GM18517 (cell line): ENCODE results near the gene HEPHL1.
"Not testable (repeated sequence)": the region's sequence is repeated elsewhere in the genome, so short reads cannot be mapped to it uniquely, and the experiment has no call there.

Source experiments
- ATAC-seq: cut with Tn5 transposase; IDR thresholded peaks from one replicate; pipeline ENCODE4 v1.9.1; 2021; ENCODE audit warnings: mild to moderate bottlenecking, moderate library complexity; ENCODE audit not compliant: unreplicated experiment

HEPHL1 gene

GRCh38 chr11:94088906-94089305, 67.8 kb downstream of the HEPHL1 start:
- ATAC-seq, result no peak

- no peak for ATAC-seq
Observed at GRCh38 chr11:94089341-94089740, 68.2 kb downstream of the HEPHL1 start.

DNA sequence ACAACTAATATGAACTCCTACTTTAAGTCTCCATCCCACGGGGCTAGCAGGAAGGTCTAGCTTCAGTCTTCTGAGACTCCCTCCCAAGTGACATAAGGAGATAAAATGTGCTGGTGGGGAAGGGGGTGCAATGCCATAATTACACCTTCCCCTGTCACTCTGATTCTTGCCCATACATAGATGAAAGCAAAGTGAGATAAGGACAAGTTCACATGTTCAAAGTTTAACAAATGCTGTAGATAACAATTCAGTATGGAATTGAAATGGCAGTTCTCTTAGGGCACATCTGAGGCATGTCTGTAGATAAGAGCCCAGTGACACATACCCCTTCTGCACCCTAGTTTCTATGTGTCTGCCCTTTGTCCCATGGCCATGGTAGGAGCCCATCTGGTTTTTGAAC, 69.2 kb downstream of the HEPHL1 start:
- no peak for ATAC-seq

DNA sequence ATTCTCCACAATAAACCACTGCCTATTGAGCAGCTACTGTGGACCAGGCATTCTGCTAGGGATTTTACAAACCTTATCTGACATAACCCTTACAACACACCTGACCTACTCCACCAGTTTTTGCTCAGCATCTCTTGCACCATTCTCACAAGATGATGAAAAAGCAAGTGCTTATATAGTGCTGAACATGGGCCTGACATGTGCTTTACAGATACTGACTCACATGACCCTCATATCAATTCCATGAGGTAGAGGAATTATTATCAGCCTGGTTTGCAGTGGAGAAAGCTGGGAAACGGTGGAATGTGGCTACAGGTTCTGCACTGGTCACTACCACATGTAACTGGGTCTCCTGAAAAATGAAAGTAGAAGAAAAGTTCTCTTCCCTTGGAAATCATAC, 69.9 kb downstream of the HEPHL1 start:
- ATAC-seq, result no peak

GRCh38 chr11:94100253-94100652, 79.1 kb downstream of the HEPHL1 start:
- no peak for ATAC-seq

GRCh38 chr11:94103471-94103870, 82.3 kb downstream of the HEPHL1 start:
- ATAC-seq, result no peak

DNA sequence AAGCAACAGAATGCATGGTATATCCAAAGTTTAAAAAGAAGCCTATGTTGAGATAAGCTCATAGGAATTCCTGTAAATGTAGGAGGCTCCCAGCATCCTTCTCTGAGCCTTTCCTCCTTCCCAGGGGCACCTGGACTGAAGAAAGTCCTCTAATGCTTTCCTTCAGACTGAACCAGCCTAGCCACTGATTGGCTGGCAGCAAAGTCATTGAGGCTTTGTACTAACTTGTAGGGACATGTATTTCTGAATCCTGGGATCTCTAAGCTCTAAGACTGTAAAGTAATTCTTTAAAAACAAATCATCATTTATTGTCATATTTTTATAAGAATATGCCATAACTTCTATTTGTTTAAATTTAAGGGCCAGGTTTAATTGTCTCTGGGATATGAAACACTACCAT, 83.6 kb downstream of the HEPHL1 start:
- no peak for ATAC-seq

GRCh38 chr11:94106716-94107115, 85.6 kb downstream of the HEPHL1 start:
- ATAC-seq, result no peak

DNA sequence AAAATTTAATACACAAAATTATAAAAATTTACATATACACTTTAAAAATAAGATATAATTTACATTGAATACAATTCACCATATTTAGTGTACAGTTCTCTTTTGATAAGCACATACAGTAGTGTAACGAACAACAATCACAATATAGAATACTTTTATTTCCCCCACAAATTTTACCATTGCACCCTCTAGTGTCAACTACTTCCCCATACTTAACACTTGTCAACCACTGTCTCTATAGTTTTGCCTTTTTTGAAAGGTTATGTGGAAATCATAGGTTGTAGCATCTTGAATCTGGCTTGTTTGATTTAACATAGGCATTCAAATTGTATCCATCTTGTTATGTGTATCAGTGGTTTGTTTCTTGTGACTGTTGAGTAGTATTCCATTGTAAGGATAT, 86.2 kb downstream of the HEPHL1 start:
- no peak for ATAC-seq

- ATAC-seq, result no peak
Observed at GRCh38 chr11:94111241-94111640, 90.1 kb downstream of the HEPHL1 start.

- ATAC-seq, result no peak
Observed at GRCh38 chr11:94111660-94112059, 90.5 kb downstream of the HEPHL1 start.

- no peak for ATAC-seq
Observed at GRCh38 chr11:94112206-94112953, 91.2 kb downstream of the HEPHL1 start.

DNA sequence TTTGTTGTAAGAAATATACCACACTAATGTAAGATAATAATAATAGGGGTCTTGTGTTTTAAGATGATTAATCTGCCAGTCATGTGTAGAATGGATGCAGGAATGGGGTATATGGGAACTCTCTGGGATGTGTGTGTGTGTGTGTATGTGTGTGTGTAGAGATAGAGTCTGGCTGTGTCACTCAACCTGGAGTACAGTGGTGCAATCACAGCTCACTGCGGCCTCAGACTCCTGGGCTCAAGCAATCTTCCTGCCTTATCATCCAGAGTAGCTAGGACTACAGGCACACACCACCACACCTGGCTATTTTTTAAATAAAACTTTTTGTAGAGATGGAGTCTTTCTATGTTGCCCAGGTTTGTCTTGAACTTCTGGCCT, 96.0 kb downstream of the HEPHL1 start:
- ATAC-seq, result no peak

DNA sequence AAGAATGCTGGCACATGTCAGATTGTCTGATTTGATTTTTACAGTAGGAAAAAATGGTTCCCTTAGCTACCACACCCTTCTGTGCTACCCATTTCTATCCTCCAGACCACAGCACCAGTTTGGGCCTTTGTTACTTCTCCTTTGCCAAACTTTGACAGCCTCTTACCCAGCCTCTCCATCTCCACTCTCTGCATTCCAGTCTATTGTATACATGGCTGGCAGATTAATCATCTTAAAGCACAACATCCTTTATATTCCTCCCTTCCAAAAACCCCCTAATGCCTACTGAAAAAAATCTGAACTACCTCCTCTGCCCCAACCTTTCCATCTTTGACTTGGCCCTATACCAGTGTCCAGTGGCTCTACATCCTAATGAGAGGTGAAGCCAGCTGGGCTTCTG, 96.7 kb downstream of the HEPHL1 start:
- no peak for ATAC-seq

- not testable (repeated sequence) for ATAC-seq
Observed at GRCh38 chr11:94119676-94120075, 98.5 kb downstream of the HEPHL1 start.

GRCh38 chr11:94120516-94120915, 99.4 kb downstream of the HEPHL1 start:
- not testable (repeated sequence) for ATAC-seq

GRCh38 chr11:94120946-94121345, 99.8 kb downstream of the HEPHL1 start:
- no peak for ATAC-seq

- ATAC-seq, result no peak
Observed at GRCh38 chr11:94125407-94126115, 104.4 kb downstream of the HEPHL1 start.

DNA sequence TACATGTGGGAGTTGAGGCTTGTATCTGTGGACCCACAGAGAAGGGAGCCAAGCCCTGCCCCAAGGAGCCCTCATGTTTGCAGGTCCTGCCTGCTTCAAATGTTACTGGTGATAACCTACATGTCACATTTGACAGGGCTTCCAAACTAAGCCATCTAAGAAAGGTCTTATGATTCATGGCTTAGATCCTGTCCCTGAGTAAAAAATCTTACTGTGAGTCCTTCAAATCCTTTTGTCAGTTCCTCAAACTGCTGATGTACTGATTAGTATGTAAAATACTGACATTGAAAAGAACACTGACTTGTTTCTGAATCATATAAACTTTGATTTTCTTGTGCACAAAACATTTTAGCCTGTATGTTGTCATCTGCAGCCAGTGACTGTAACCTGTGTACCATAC, 106.5 kb downstream of the HEPHL1 start:
- no peak for ATAC-seq

DNA sequence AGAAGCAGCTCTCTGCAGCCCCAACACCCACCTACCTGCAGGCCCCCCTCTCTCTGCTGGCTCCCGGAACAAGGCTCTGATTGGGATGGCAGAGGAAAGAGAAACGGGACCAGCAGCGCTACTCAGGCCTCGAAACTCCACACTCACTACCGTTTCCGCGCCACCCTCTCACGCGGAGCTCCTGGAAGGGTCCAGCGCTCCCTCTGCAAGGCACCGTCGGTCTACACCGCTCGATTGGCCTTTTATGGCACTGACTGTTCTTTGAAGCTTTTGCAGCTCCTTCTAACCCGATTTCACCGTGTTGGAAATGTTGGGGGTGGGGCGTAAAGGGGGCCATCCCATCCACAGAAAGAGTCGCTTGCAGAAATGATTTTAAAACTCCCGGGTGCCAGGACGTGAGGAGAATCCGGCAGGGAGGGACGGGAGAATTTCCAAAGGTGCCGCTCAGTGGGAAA, 107.2 kb downstream of the HEPHL1 start:
- peak; percentile 9 for ATAC-seq

DNA sequence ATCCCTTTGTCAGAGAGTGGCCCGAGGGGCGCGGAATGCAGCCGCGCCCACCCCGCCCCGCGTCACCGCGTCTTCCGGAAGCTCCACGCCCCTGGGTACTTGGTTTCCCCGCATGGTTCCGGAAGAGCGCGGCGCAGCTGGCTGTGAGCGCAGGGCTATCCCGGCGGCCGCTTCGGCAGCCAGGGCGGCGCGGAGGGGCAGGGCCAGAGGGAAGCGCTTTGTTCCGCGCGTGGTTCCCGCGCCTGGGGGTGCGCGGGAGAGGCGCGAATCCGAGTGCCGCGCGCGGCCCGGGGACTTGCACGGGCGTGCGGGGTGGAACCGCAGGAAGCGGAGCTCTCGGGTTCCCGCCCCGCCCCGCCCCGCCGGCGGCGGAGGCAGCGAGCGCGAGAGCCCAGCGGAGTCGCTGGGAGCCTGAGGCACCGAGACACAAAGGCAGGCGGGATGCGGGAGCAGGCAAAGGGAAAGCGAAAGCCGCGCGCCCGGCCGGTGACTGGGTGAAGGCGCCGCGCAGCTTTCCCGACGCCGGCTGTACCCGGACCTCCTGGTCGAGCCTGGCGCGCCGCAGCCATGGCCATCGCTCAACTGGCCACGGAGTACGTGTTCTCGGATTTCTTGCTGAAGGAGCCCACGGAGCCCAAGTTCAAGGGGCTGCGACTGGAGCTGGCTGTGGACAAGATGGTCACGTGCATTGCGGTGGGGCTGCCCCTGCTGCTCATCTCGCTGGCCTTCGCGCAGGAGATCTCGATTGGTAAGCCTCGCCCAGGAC, 107.8 kb downstream of the HEPHL1 start, which contains the start of gene PANX1:
Gene PANX1, plus strand, starts transcription at position 96 of the 766 bp plus-strand sequence. Its CDS starts 472 bp downstream, at position 568.
- peak; percentile 79 for ATAC-seq
